ENCODE results near the gene THSD7A.

GRCh38 chr7:11636274-11636673 lies 195.7 kb downstream of the THSD7A start:
- TF ChIP-seq, protein P1, sequence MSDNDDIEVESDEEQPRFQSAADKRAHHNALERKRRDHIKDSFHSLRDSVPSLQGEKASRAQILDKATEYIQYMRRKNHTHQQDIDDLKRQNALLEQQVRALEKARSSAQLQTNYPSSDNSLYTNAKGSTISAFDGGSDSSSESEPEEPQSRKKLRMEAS (IDR thresholded peaks at IDR 0.05), result no peak
- TF ChIP-seq CTCF (IDR thresholded peaks at IDR 0.05; ENCODE audit: low read depth, low read length, missing input control) (no peak), GABPA (IDR thresholded peaks at IDR 0.05 in 1 of 2, conservative IDR thresholded peaks at IDR 0.05 in 1 of 2) (no peak), TAF1 (conservative IDR thresholded peaks at IDR 0.05) (no peak), YY1 (IDR thresholded peaks at IDR 0.05) (no peak)

Measured in liver (tissue), 3 donors.